Measurements from ENCODE around the gene CCDC68.

DNA sequence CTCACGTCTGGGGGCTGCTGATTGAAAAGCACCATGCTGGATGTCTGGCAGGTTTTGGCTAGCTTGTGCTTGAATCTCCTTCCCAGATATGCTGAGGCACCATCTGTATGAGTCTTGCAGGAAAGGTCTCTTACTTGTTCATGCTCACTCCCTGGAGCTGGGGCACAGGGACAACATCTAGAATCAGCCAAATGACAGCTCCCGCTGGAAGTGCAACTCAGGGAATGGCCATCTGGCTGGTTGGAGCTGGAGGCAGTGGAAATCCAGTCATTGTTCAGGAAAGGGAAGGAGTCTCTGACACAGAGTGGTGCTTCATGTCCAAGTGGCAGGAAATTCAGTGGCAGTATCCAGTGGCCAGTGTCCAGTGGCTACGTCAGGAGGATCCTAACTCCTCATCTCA lies 9.7 kb downstream of the CCDC68 start:
- TF ChIP-seq CTCF (IDR thresholded peaks at IDR 0.05 in 8 of 11, conservative IDR thresholded peaks at IDR 0.05 in 3 of 11), result no peak
- TF ChIP-seq POLR2A (IDR thresholded peaks at IDR 0.05), result no peak

All from spleen (tissue), 7 donors.